HG02840 (cell line): Measurements from ENCODE around the gene ABHD12B.
"Not testable (repeated sequence)": the region's sequence is repeated elsewhere in the genome, so short reads cannot be mapped to it uniquely, and the experiment has no call there.

Source experiments
- ATAC-seq: cut with Tn5 transposase; IDR thresholded peaks from one replicate; pipeline ENCODE4 v1.9.1; 2021; ENCODE audit warnings: mild to moderate bottlenecking, moderate library complexity, moderate number of reproducible peaks; ENCODE audit not compliant: unreplicated experiment, low FRiP score

Gene ABHD12B

DNA sequence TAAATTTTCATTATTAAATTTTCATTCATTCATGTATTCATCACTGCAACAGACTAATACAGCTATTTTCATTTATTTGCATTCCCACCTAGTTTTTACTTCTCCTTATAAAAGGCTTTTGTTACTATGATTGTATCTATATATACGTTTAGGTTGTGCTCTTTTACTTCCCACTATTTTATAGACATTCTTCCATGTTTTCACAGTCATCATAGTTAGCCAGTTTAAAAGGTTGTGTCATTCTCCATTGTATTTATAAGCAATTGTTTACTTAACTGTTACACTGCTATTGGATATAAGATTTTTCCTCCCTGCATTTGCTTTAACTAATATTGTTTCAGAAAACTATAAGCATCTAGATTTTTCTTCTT, 12.0 kb downstream of the ABHD12B start:
- no peak for ATAC-seq

GRCh38 chr14:50887476-50887875, 15.6 kb downstream of the ABHD12B start:
- ATAC-seq: no peak

- no peak for ATAC-seq
These were observed 20.4 kb downstream of the ABHD12B start for GRCh38 chr14:50892255-50892654.

- ATAC-seq: not testable (repeated sequence)
These were observed 24.6 kb downstream of the ABHD12B start for GRCh38 chr14:50896421-50896820.

DNA sequence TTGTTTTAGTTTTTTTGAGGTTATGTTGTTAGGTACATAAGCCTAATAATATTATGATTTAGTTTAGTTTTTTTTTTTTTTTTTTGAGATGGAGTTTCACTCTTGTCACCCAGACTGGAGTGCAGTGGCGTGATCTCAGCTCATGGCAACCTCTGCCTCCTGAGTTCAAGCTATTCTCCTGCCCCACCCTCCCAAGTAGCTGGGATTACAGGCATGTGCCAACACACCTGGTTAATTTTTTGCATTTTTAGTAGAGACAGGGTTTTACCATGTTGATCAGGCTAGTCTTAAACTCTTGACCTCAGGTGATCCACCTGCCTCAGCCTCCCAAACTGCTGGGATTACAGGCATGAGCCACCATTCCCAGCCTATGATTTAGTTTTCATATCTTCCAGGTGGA, 25.2 kb downstream of the ABHD12B start:
- not testable (repeated sequence) for ATAC-seq

DNA sequence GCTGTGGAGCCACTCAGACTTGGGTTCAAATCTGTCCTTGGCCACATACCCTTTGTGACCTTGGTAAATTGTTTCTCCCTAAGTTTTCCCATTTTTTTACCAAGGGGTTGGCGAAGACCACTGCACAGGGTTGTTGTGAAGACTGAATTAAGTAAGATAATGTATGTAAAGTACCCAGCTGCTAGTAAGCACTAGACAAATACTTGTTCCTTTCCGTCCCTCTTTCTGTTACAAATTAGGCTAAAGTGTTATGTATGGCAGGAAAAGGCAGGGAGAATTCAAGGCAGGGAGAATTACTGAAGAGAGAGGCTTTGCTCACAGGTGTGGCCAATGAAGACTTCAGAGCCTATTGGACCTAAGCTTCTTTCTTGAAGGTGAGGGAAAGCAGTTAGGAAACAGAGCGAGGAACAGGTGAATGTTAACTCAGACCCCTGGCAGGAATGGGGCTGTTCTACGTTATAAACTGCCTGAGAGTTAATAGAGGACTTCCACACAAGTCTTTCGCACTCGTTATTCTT, 25.9 kb downstream of the ABHD12B start:
- no peak for ATAC-seq

DNA sequence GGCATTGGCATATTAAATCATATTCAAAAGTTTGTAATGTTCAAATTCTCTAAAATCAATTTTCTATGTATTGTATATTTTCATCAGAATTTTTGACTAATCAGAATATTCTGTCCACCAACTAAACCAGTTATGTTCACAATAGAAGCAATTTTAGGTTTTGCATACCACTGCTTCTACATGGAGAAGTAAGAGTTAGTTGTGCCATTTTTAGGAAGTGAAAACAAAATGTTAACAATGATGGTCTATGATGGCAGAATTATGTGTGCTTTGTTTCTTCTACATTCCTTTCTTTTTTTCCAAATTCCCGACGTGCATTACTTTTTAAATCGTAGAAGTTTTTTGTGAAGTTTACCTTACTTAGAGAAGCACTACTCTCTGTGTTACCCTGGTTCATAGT, 29.5 kb downstream of the ABHD12B start:
- no peak for ATAC-seq

GRCh38 chr14:50904719-50905118, 32.9 kb downstream of the ABHD12B start:
- ATAC-seq: no peak

- no peak for ATAC-seq
These were observed 34.6 kb downstream of the ABHD12B start for GRCh38 chr14:50906326-50907065.

GRCh38 chr14:50910495-50911420, 38.9 kb downstream of the ABHD12B start:
- ATAC-seq: no peak

DNA sequence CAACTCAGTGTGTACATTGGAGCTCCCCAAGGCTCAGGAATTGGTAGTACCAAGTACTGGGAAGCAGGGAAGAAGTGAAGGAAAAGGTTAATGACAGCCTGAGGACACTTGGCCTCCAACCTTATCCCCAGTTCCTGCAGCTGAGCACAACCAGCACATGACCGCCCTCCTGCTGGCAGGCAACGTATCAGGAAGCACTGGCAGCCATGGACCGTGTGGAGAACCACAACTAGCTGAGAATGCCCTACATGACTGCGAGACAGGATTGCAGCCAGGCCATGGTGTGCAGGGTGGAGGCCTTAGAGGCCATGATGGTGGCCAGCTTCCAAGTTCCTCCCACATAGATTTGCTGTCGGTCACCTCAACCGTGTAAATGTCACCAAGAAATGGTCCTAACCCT, 45.6 kb downstream of the ABHD12B start:
- no peak for ATAC-seq

DNA sequence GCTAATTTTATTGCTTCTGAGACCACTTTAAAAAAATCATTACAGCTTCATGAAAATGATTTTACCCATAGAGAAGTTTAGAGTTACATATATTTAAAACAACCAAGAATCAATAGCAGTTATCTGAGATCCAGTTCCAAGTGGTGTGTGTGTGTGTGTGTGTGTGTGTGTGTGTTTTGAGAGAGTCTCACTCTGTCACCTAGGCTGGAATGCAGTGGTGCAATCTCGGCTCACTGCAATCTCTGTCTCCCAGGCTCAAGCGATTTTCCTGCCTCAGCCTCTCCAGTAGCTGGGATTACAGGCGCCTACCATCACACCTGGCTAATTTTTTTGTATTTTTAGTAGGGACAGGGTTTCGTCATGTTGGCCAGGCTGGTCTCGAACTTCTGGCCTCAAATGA, 47.7 kb downstream of the ABHD12B start:
- ATAC-seq: not testable (repeated sequence)

DNA sequence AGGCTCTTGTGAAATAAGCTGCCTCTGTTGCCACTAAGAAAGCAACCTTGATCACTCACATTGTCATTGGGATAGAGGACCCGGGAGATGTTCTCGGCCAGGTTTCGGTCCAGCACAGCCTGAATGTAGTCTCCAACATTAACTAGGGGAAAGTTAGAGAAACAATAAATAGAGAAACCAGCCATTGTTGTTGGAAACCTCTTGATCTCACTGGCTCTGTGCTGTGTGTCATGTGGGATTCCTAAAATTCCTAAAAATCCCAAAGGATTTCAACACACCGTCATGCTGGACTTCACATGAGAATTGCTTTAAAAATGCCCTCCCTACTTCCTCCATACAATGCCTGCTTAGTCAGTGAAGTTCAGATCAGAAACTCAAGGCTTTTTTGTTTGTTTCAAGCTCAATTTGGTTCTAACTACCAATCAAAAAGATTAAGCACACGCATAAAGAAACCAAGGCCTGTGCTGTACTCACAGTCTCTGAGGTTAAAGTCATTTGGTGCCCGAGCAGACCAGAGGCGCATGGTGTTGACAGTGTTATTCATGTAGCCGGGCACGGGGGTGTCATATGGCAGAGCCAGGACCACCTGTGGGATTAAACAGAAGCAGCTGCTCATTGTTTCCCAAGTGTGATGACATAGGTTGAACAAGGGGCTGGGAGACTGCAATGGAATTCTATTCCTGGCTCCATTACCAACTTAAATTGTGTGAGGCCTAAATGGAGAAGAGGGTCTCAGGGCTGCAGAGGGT, 48.8 kb downstream of the ABHD12B start:
- no peak for ATAC-seq

DNA sequence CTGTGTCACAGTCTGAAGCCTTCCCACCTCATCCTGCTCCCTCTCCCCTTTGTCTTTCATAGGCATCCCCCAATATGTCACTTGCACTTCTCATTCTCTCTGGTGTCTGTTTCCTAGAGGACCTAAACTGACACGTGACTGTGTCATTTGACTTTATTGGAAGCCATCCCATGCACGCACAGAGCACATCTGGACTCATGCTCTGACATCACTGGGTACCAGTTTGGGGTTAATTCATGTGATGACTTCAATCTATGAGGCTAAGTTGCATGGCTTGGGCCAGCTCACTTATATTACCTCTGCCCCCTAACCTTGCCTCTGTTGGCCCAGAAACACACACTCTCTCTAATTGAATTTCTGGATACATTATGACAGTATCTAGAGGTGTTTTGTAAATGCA, 51.0 kb downstream of the ABHD12B start:
- ATAC-seq: no peak

DNA sequence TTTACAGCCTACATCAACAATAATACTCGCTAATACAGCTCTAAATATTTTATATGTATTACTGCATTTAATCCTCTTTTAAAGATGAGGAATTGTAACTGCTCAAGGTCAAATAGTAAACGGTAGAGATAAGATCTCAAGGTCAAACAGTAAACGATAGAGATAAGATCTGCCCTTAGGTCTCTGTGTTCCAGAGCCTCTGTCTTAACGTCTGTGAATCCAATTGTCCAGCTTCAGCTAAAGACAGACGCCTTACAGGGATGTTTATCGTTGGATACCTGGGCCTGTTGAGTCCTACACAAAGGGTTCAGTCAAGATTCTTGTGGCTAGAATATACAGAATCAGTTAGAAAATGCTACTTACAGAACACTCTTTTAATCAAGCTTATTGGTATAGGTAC, 52.4 kb downstream of the ABHD12B start:
- no peak for ATAC-seq

DNA sequence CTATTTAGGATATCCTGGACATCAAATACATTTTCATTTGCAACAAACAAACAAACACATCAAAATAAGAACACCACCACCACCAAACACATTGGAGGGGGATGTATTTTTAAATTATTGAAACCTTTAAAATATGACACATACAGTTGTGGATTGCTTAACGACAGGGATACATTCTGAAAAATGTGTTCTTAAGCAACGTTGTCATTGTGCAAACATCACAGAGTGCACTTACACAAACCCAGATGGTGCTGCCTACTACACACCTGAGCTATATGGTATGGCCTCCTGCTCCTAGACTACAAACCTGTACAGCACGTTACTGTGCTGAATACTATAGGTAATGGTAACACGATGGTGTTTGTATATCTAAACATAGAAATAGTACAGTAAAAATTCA, 53.0 kb downstream of the ABHD12B start:
- no peak for ATAC-seq

- ATAC-seq: no peak
These were observed 55.1 kb downstream of the ABHD12B start for GRCh38 chr14:50926851-50927386.

- ATAC-seq: no peak
These were observed 56.3 kb downstream of the ABHD12B start for GRCh38 chr14:50928002-50928635.

- no peak for ATAC-seq
These were observed 57.7 kb downstream of the ABHD12B start for GRCh38 chr14:50929506-50929905.

GRCh38 chr14:50931559-50931958, 59.7 kb downstream of the ABHD12B start:
- ATAC-seq: no peak
